HepG2 (cell line): ENCODE data around the gene CNNM4. TPM values are rescaled to one million over a fixed set of nuclear protein-coding genes. Genes with fewer than 3 reads are reported as not detected.

Experiments used
- ARNTL ChIP-seq: sonication (generic); formaldehyde crosslinking; IDR thresholded peaks from 2 replicates; pipeline ENCODE4 v1.4.0; 2020; ENCODE audit warnings: mild to moderate bottlenecking, missing genetic modification reagents
- HOXA7 ChIP-seq: sonication (generic); formaldehyde crosslinking; IDR thresholded peaks from 2 replicates; pipeline ENCODE4 v1.8.1; 2022; ENCODE audit warnings: mild to moderate bottlenecking, missing genetic modification reagents, moderate library complexity
- MZF1 ChIP-seq: sonication (generic); formaldehyde crosslinking; IDR thresholded peaks from 2 replicates; pipeline ENCODE4 v1.8.1; 2023; ENCODE audit warnings: mild to moderate bottlenecking, missing genetic modification reagents, borderline replicate concordance
- NCOA2 ChIP-seq: sonication (generic); formaldehyde crosslinking; IDR thresholded peaks from 2 replicates; pipeline ENCODE4 v1.8.0; 2022; ENCODE audit warnings: inconsistent platforms
- POGZ ChIP-seq: sonication (generic); formaldehyde crosslinking; IDR thresholded peaks from 2 replicates; pipeline ENCODE4 v1.4.0; 2020; ENCODE audit warnings: mild to moderate bottlenecking, missing genetic modification reagents
- RFX5 ChIP-seq: IDR thresholded peaks from 2 replicates; pipeline ENCODE4 v1.6.1; 2011; ENCODE audit warnings: low read depth, low read length, improper control_type of control experiment
- SATB2 ChIP-seq: sonication (generic); formaldehyde crosslinking; IDR thresholded peaks from 2 replicates; pipeline ENCODE4 v1.5.0; 2020; ENCODE audit warnings: missing genetic modification reagents
- SIX4 ChIP-seq: sonication (generic); formaldehyde crosslinking; IDR thresholded peaks from 2 replicates; pipeline ENCODE4 v1.4.0; 2020; ENCODE audit warnings: missing genetic modification reagents
- TGIF2 ChIP-seq: IDR thresholded peaks from 2 replicates; pipeline ENCODE4 v1.6.1; 2016; ENCODE audit warnings: control low read depth, missing compliant biosample characterization
- ZFP36L2 ChIP-seq: sonication (generic); formaldehyde crosslinking; IDR thresholded peaks from 2 replicates; pipeline ENCODE4 v1.4.0; 2020; ENCODE audit warnings: missing genetic modification reagents
- ZNF724P ChIP-seq: sonication (generic); formaldehyde crosslinking; IDR thresholded peaks from 2 replicates; pipeline ENCODE4 v1.8.0; 2022; ENCODE audit warnings: missing genetic modification reagents, borderline replicate concordance
- ZXDC ChIP-seq: sonication (generic); formaldehyde crosslinking; IDR thresholded peaks from 2 replicates; pipeline ENCODE4 v1.5.0; 2020; ENCODE audit warnings: mild to moderate bottlenecking, missing genetic modification reagents
- polyA plus RNA-seq, 8 experiments: library from polyadenylated mRNA; depleted of rRNA in 3 of 8; stranded (reverse) in 7 of 8; unstranded in 1 of 8; fragments of >200 nt; fragmentation: Illumina TruSeq in 4 of 8; extraction: Trizol in 4 of 8; gene quantifications; 2 replicates each; pipeline versions ENCODE4 v1.2.1 to v1.2.3, GENCODE V29; 2011 to 2016; ENCODE audit warnings: low read depth in 4 of 8, missing spikeins in 1 of 8, mixed read lengths in 1 of 8; ENCODE audit not compliant: insufficient read depth in 1 of 8
- total RNA-seq, 5 experiments: library from RNA; depleted of rRNA; stranded (reverse); fragments of >200 nt; fragmentation: Illumina TruSeq; extraction: Trizol; gene quantifications; 2 replicates each; pipeline ENCODE4 v1.2.3, GENCODE V29; 2016; ENCODE audit warnings: low read depth in 1 of 5
- TF ChIP-seq, protein P1 (sequence below): sonication (generic); formaldehyde crosslinking; IDR thresholded peaks from 2 replicates; pipeline ENCODE4 v1.5.1; 2020; ENCODE audit warnings: missing genetic modification reagents, mild to moderate bottlenecking, borderline replicate concordance
- TF ChIP-seq, protein P2 (sequence below): sonication (generic); formaldehyde crosslinking; IDR thresholded peaks from 2 replicates; pipeline ENCODE4 v1.5.1; 2020; ENCODE audit warnings: missing genetic modification reagents, mild to moderate bottlenecking, borderline replicate concordance
- TF ChIP-seq, protein P3 (sequence below): sonication (generic); formaldehyde crosslinking; IDR thresholded peaks from 2 replicates; pipeline ENCODE4 v1.5.1; 2020; ENCODE audit warnings: mild to moderate bottlenecking, moderate library complexity, missing genetic modification reagents
- TF ChIP-seq, protein P4 (sequence below): sonication (generic); formaldehyde crosslinking; IDR thresholded peaks from 2 replicates; pipeline ENCODE4 v1.9.0; 2021; ENCODE audit warnings: missing genetic modification reagents, mild to moderate bottlenecking, borderline replicate concordance
- TF ChIP-seq, protein P5 (sequence below): fragments of 450-650 bp; IDR thresholded peaks from 2 replicates; pipeline ENCODE4 v1.6.1; 2017; ENCODE audit warnings: mild to moderate bottlenecking

The CNNM4 gene
- total and polyA plus RNA-seq, 2 of the 13 experiments (the other 11 are each of a cell fraction or from before 2014, with no cell fraction given), result 5.9 to 8.4 TPM

DNA sequence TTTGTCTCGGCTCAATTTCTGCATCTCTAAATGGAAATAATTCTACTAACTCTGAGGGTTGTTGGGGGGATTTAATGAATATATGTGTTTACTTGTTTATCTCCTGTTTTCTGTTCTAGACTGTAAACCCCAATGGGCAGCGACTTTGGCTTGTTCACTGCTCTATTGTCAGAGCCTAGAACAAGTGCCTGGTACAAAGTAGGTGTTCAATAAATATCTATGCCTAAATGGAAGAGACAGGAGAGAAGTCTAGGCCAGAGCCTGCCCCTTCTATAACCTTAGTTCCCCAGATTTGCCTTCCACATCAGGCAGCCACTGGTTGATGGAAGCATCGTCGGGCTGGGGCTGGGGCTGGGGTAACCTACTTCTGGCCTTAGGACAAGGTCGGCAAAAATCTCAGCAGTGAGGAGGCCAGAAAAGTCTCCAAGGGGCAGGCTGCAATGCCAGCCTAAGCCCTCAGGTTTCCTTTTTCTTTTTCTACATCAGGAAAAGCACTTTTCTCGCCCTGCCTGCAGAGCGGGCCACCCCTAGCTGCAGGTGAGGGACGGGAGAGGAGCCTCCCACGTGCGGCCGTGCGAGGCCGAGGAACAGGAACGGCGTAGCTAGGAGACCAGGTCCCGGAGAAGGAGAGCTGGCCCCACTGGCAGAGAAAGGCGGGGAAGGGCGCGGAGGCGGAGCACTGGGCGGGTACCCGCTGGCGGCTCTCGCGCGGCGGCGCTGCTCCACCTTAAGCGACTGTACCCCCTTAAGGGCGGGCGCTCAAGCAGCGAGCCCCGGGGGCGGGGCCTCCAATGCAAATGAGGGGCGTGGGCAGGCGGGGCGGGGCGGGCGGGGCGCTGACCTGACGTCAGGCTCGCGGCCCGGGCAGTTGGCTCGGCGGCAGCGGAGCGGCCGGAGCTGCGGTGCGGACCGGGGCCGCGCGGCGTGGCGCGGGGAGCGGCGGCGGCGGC lies at the start of gene CNNM4 (continued):
- TF ChIP-seq ZXDC (no peak), HOXA7 (CRISPR knock-in tag) (no peak), MZF1 (CRISPR knock-in tag) (no peak), ZFP36L2 (no peak), SATB2 (CRISPR knock-in tag) (no peak), TGIF2 (no peak; the same call in 1 of the 2 replicates), POGZ (CRISPR knock-in tag) (no peak; the same call in 1 of the 2 replicates), RFX5 (no peak), SIX4 (CRISPR knock-in tag) (no peak), ARNTL (CRISPR knock-in tag) (peak; percentile 21; the same call in 1 of the 2 replicates), NCOA2 (peak; percentile 38; the same call in 1 of the 2 replicates), ZNF724P (0 out of 2 replicates have a peak, but pooled peaks have one; percentile 58)
- TF ChIP-seq, protein P1, sequence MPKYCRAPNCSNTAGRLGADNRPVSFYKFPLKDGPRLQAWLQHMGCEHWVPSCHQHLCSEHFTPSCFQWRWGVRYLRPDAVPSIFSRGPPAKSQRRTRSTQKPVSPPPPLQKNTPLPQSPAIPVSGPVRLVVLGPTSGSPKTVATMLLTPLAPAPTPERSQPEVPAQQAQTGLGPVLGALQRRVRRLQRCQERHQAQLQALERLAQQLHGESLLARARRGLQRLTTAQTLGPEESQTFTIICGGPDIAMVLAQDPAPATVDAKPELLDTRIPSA, result no peak
- TF ChIP-seq, protein P2, sequence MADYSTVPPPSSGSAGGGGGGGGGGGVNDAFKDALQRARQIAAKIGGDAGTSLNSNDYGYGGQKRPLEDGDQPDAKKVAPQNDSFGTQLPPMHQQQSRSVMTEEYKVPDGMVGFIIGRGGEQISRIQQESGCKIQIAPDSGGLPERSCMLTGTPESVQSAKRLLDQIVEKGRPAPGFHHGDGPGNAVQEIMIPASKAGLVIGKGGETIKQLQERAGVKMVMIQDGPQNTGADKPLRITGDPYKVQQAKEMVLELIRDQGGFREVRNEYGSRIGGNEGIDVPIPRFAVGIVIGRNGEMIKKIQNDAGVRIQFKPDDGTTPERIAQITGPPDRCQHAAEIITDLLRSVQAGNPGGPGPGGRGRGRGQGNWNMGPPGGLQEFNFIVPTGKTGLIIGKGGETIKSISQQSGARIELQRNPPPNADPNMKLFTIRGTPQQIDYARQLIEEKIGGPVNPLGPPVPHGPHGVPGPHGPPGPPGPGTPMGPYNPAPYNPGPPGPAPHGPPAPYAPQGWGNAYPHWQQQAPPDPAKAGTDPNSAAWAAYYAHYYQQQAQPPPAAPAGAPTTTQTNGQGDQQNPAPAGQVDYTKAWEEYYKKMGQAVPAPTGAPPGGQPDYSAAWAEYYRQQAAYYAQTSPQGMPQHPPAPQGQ (CRISPR knock-in tag), result no peak
- TF ChIP-seq, protein P3, sequence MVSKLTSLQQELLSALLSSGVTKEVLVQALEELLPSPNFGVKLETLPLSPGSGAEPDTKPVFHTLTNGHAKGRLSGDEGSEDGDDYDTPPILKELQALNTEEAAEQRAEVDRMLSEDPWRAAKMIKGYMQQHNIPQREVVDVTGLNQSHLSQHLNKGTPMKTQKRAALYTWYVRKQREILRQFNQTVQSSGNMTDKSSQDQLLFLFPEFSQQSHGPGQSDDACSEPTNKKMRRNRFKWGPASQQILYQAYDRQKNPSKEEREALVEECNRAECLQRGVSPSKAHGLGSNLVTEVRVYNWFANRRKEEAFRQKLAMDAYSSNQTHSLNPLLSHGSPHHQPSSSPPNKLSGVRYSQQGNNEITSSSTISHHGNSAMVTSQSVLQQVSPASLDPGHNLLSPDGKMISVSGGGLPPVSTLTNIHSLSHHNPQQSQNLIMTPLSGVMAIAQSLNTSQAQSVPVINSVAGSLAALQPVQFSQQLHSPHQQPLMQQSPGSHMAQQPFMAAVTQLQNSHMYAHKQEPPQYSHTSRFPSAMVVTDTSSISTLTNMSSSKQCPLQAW (CRISPR knock-in tag), result no peak
- TF ChIP-seq, protein P4, sequence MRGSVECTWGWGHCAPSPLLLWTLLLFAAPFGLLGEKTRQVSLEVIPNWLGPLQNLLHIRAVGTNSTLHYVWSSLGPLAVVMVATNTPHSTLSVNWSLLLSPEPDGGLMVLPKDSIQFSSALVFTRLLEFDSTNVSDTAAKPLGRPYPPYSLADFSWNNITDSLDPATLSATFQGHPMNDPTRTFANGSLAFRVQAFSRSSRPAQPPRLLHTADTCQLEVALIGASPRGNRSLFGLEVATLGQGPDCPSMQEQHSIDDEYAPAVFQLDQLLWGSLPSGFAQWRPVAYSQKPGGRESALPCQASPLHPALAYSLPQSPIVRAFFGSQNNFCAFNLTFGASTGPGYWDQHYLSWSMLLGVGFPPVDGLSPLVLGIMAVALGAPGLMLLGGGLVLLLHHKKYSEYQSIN (CRISPR knock-in tag), result no peak
- TF ChIP-seq, protein P5, sequence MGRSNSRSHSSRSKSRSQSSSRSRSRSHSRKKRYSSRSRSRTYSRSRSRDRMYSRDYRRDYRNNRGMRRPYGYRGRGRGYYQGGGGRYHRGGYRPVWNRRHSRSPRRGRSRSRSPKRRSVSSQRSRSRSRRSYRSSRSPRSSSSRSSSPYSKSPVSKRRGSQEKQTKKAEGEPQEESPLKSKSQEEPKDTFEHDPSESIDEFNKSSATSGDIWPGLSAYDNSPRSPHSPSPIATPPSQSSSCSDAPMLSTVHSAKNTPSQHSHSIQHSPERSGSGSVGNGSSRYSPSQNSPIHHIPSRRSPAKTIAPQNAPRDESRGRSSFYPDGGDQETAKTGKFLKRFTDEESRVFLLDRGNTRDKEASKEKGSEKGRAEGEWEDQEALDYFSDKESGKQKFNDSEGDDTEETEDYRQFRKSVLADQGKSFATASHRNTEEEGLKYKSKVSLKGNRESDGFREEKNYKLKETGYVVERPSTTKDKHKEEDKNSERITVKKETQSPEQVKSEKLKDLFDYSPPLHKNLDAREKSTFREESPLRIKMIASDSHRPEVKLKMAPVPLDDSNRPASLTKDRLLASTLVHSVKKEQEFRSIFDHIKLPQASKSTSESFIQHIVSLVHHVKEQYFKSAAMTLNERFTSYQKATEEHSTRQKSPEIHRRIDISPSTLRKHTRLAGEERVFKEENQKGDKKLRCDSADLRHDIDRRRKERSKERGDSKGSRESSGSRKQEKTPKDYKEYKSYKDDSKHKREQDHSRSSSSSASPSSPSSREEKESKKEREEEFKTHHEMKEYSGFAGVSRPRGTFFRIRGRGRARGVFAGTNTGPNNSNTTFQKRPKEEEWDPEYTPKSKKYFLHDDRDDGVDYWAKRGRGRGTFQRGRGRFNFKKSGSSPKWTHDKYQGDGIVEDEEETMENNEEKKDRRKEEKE, result no peak
